Measurements from ENCODE around the gene UNK. TPM values are rescaled to one million over a fixed set of nuclear protein-coding genes. Genes with fewer than 3 reads are reported as not detected.
A peak's percentile ranks its signal among the peaks of the same experiment; 100 is the strongest.

UNK gene
- total RNA-seq, 4 donors from 2014 or later: 26.5 to 42.5 (median 31.9) TPM

- intact Hi-C loops (cut with DNase I; ENCODE audit: low total_unique reads): no loop called here
- 80 to 91% methylated on average over 7 of the region's 7 CpGs for WGBS, 2 donors
- H3K4me3 ChIP-seq (ENCODE audit: low read depth, poor library complexity, severe bottlenecking): no peak overlapping the region
- no peak for TF ChIP-seq POLR2A (IDR thresholded peaks at IDR 0.05)
- no peak for TF ChIP-seq CTCF (IDR thresholded peaks at IDR 0.05)
- DNase-seq (ENCODE audit: low spot score in 2 of 2): no peak
Measured at GRCh38 chr17:75829747-75830146, 45.1 kb downstream of the UNK start.

- no peak for DNase-seq (ENCODE audit: low spot score in 2 of 2)
- TF ChIP-seq POLR2A (IDR thresholded peaks at IDR 0.05) (no peak), CTCF (IDR thresholded peaks at IDR 0.05) (no peak)
- intact Hi-C loops (cut with DNase I; ENCODE audit: low total_unique reads): no loop called here
- no peak overlapping the region for H3K4me3 ChIP-seq (ENCODE audit: low read depth, poor library complexity, severe bottlenecking)
- 68 to 77% methylated on average over 19 to 24 of the region's 27 CpGs for WGBS, 2 donors
Measured at GRCh38 chr17:75830164-75831031, 45.8 kb downstream of the UNK start.

- intact Hi-C loops (cut with DNase I; ENCODE audit: low total_unique reads): no loop called here
- no peak for TF ChIP-seq POLR2A (IDR thresholded peaks at IDR 0.05)
- TF ChIP-seq CTCF (IDR thresholded peaks at IDR 0.05): no peak
- DNase-seq (ENCODE audit: low spot score in 2 of 2): no peak
- 87 to 88% methylated on average over 15 of the region's 15 CpGs for WGBS, 2 donors
- H3K4me3 ChIP-seq (ENCODE audit: low read depth, poor library complexity, severe bottlenecking): no peak overlapping the region
Measured at GRCh38 chr17:75831032-75831571, 46.5 kb downstream of the UNK start.

GRCh38 chr17:75832164-75832651 lies 47.6 kb downstream of the UNK start:
- TF ChIP-seq POLR2A (IDR thresholded peaks at IDR 0.05): no peak
- no peak for TF ChIP-seq CTCF (IDR thresholded peaks at IDR 0.05)
- WGBS, 2 donors: 77 to 82% methylated on average over 10 of the region's 10 CpGs
- intact Hi-C loops (cut with DNase I; ENCODE audit: low total_unique reads): no loop called here
- no peak overlapping the region for H3K4me3 ChIP-seq (ENCODE audit: low read depth, poor library complexity, severe bottlenecking)
- peak in 1 of 2 donors; percentile 60 for DNase-seq (ENCODE audit: low spot score in 2 of 2)

- no peak overlapping the region for H3K4me3 ChIP-seq (ENCODE audit: low read depth, poor library complexity, severe bottlenecking)
- DNase-seq (ENCODE audit: low spot score in 2 of 2): no peak
- no peak for TF ChIP-seq POLR2A (IDR thresholded peaks at IDR 0.05)
- no peak for TF ChIP-seq CTCF (IDR thresholded peaks at IDR 0.05)
- 62 to 67% methylated on average over 18 to 20 of the region's 20 CpGs for WGBS, 2 donors
- intact Hi-C loops (cut with DNase I; ENCODE audit: low total_unique reads): no loop called here
Measured at GRCh38 chr17:75832652-75833400, 48.2 kb downstream of the UNK start.
